ENCODE measurements around the gene SMAD7.

The SMAD7 gene

GRCh38 chr18:48914581-48915251 lies 36.0 kb downstream of the SMAD7 start:
- no peak for DNase-seq (ENCODE audit: low spot score)

GRCh38 chr18:48913775-48914174 lies 37.0 kb downstream of the SMAD7 start:
- DNase-seq (ENCODE audit: low spot score) = no peak

GRCh38 chr18:48913201-48913600 lies 37.6 kb downstream of the SMAD7 start:
- peak; percentile 59 for DNase-seq (ENCODE audit: low spot score)

- no peak for DNase-seq (ENCODE audit: low spot score)
Measured at GRCh38 chr18:48910972-48911545, 39.7 kb downstream of the SMAD7 start.

GRCh38 chr18:48909721-48910120 lies 41.0 kb downstream of the SMAD7 start:
- no peak for DNase-seq (ENCODE audit: low spot score)

GRCh38 chr18:48908916-48909315 lies 41.8 kb downstream of the SMAD7 start:
- no peak for DNase-seq (ENCODE audit: low spot score)

- DNase-seq (ENCODE audit: low spot score) = no peak
Measured at GRCh38 chr18:48905513-48905912, 45.3 kb downstream of the SMAD7 start.

GRCh38 chr18:48904847-48905394 lies 45.8 kb downstream of the SMAD7 start:
- no peak for DNase-seq (ENCODE audit: low spot score)

GRCh38 chr18:48904091-48904490 lies 46.7 kb downstream of the SMAD7 start:
- no peak for DNase-seq (ENCODE audit: low spot score)

- no peak for DNase-seq (ENCODE audit: low spot score)
Measured at GRCh38 chr18:48902856-48903601, 47.7 kb downstream of the SMAD7 start.

GRCh38 chr18:48902023-48902855 lies 48.5 kb downstream of the SMAD7 start:
- no peak for DNase-seq (ENCODE audit: low spot score)

- DNase-seq (ENCODE audit: low spot score) = no peak
Measured at GRCh38 chr18:48901145-48902022, 49.4 kb downstream of the SMAD7 start.

GRCh38 chr18:48900469-48900868 lies 50.3 kb downstream of the SMAD7 start:
- no peak for DNase-seq (ENCODE audit: low spot score)

- no peak for DNase-seq (ENCODE audit: low spot score)
Measured at GRCh38 chr18:48899558-48900174, 51.1 kb downstream of the SMAD7 start.

GRCh38 chr18:48898521-48898920 lies 52.2 kb downstream of the SMAD7 start:
- no peak for DNase-seq (ENCODE audit: low spot score)

- DNase-seq (ENCODE audit: low spot score) = no peak
Measured at GRCh38 chr18:48897531-48897930, 53.2 kb downstream of the SMAD7 start.

- DNase-seq (ENCODE audit: low spot score) = no peak
Measured at GRCh38 chr18:48896875-48897511, 53.8 kb downstream of the SMAD7 start.

- no peak for DNase-seq (ENCODE audit: low spot score)
Measured at GRCh38 chr18:48896326-48896874, 54.4 kb downstream of the SMAD7 start.

GRCh38 chr18:48894799-48895346 lies 55.9 kb downstream of the SMAD7 start:
- DNase-seq (ENCODE audit: low spot score) = no peak

All from CD4-positive, alpha-beta T cell treated with Interleukin-6 at 100 ng/mL for 8 hours (primary cell).